ENCODE results near the gene ERICH6B. TPM values are rescaled to one million over a fixed set of nuclear protein-coding genes. Genes with fewer than 3 reads are reported as not detected.

ERICH6B gene
- total and polyA plus RNA-seq, 2 of the 8 experiments (the other 6 are each of a cell fraction or from before 2014, with no cell fraction given) = not detected

DNA sequence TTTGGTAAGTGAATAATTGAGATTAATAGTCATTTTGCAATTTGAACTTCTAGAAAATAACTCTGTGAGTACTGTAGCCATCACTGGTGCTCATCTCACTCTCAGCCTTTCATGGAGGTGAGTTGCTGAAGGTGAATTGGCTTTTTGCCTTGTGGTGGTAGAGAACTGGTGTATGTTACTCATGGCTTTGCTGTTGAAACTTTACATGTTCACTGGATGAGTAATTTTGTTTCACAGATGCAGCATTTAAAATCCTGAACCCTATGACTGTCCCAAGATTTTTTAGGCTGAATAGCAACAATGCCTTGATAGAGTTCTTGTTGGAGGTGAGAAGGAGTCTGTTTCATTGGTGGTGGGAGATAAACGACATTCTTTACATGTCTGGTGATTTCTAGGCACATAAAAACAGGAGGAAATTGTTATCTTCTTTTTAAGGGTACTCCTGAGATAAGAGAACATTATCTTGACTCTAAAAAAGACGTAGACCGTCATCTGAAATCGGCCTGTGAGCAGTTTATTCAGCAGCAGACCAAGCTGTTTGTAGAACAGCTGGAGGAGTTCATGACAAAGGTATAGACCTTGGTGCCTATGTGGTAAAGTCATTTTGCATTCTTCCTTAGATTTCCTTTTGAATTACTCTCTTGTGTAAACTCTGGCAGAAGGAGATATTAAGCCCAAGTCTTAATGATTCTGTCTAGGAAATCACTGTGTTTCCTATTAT is 96.9 kb downstream of the ERICH6B start:
- Histone ChIP-seq H3K79me2 (ENCODE audit: control insufficient read depth in 1 of 2, insufficient read depth in 2 of 2, low read length in 2 of 2) (no peaks in the 10 kb centered on the region), H3K9me3 (ENCODE audit: insufficient read depth in 2 of 2, low read depth in 1 of 2, low read length in 1 of 2) (no peaks in the 10 kb centered on the region), H3K9ac (replicated peaks in 1 of 4; ENCODE audit: extremely low read depth in 1 of 4, low read depth in 3 of 4, low read length in 3 of 4) (no peak overlapping the region), H3K23ac (ENCODE audit: insufficient read length) (no peak overlapping the region), H3K79me1 (ENCODE audit: low read depth, low read length) (no peaks in the 10 kb centered on the region), H3K4me2 (ENCODE audit: insufficient read depth in 1 of 2, low read depth in 2 of 2, low read length in 2 of 2) (no peak overlapping the region), H2BK5ac (ENCODE audit: low read depth, low read length) (no peak overlapping the region), H3K36me3 (ENCODE audit: control insufficient read depth in 2 of 4, insufficient read depth in 4 of 4, low read length in 3 of 4) (peaks cover 8 to 51% (median 29%) of the 10 kb centered on the region in 4 experiments; a peak in 7 of 8 replicates), H3K14ac (ENCODE audit: insufficient read length) (no peak overlapping the region), H4K8ac (ENCODE audit: extremely low read depth, insufficient read depth, low read length) (no peak overlapping the region), H3K4me3 (ENCODE audit: extremely low read depth in 1 of 4, insufficient read depth in 2 of 4, low read depth in 3 of 4, low read length in 4 of 4) (no peak overlapping the region), H3K56ac (replicated peaks; ENCODE audit: insufficient read length, low read depth, low read length) (no peak overlapping the region), H3K23me2 (ENCODE audit: low read depth, low read length) (no peaks in the 10 kb centered on the region), H2BK15ac (ENCODE audit: low read length) (no peak overlapping the region), H4K5ac (ENCODE audit: insufficient read length, low read depth, low read length) (no peak overlapping the region), H2BK120ac (replicated peaks; ENCODE audit: low read depth, low read length) (no peak overlapping the region), H4K91ac (replicated peaks; ENCODE audit: insufficient read length, low read length) (no peak overlapping the region), H2AFZ (ENCODE audit: low read length) (no peak overlapping the region), H3K4me1 (replicated peaks in 1 of 4; ENCODE audit: control insufficient read depth in 3 of 4, insufficient read depth in 4 of 4, low read length in 3 of 4) (no peaks in the 10 kb centered on the region), H2AK5ac (ENCODE audit: low read depth, low read length) (no peak overlapping the region), H2BK20ac (ENCODE audit: low read length) (no peak overlapping the region), H4K20me1 (replicated peaks in 1 of 2; ENCODE audit: control insufficient read depth in 1 of 2, insufficient read depth in 2 of 2, low read length in 2 of 2) (no peaks in the 10 kb centered on the region), H3K4ac (replicated peaks; ENCODE audit: insufficient read length, low read depth, low read length) (no peak overlapping the region), H3K18ac (ENCODE audit: extremely low read depth, low read length) (no peak overlapping the region), H2BK12ac (ENCODE audit: low read depth, low read length) (no peak overlapping the region), H3K27me3 (replicated peaks in 1 of 4; ENCODE audit: control insufficient read depth in 3 of 4, extremely low read depth in 1 of 4, insufficient read depth in 3 of 4, low read length in 3 of 4) (no peaks in the 10 kb centered on the region), H3K27ac (ENCODE audit: low read depth, low read length) (no peak overlapping the region)
- ChIA-PET CTCF (ENCODE audit: partially characterized antibody) (interaction anchor here (1.0 kb wide), 1 partner anchor 89 kb away, joined by 3 read pairs; no protein-coding TSS in a partner anchor), POLR2A (ENCODE audit: partially characterized antibody) (no interaction called here)
- WGBS, 2 experiments (ENCODE audit: extremely low coverage in 1 of 2, insufficient coverage in 1 of 2, insufficient read length in 1 of 2, insufficient replicate concordance in 2 of 2, low coverage in 1 of 2, low lambda C conversion rate in 2 of 2, missing lambda C conversion rate in 1 of 2) = 93% methylated on average over 4 of the region's 4 CpGs; no CpG with 5 or more reads in 1 of the 2 experiments
- no peak for FAIRE-seq
- no peak for DNase-seq (ENCODE audit: low read depth in 1 of 2, low spot score in 2 of 2)
- TF ChIP-seq FOSL1 (IDR thresholded peaks at IDR 0.05; ENCODE audit: insufficient read depth, low read depth, low read length) (no peak), SIRT6 (IDR thresholded peaks at IDR 0.05; ENCODE audit: low read length) (no peak), TBP (IDR thresholded peaks at IDR 0.05; ENCODE audit: low read depth, low read length) (no peak), GTF2F1 (IDR thresholded peaks at IDR 0.05; ENCODE audit: borderline replicate concordance, low read depth, low read length) (no peak), ZNF274 (IDR thresholded peaks at IDR 0.05; ENCODE audit: borderline replicate concordance, extremely low read depth, low read length) (no peak), KDM4A (IDR thresholded peaks at IDR 0.05; ENCODE audit: low read depth, low read length, severe bottlenecking) (no peak), CBX8 (IDR thresholded peaks at IDR 0.05; ENCODE audit: borderline replicate concordance, low read depth, low read length) (no peak), HDAC6 (IDR thresholded peaks at IDR 0.05; ENCODE audit: low read depth, low read length) (no peak), ASH2L (IDR thresholded peaks at IDR 0.05; ENCODE audit: low read length) (no peak), CHD1 (IDR thresholded peaks at IDR 0.05; ENCODE audit: low read depth, low read length) (no peak), EP300 (IDR thresholded peaks at IDR 0.05; ENCODE audit: borderline replicate concordance in 1 of 2, low read depth in 2 of 2, low read length in 2 of 2) (no peak)
- TF ChIP-seq, protein P1, sequence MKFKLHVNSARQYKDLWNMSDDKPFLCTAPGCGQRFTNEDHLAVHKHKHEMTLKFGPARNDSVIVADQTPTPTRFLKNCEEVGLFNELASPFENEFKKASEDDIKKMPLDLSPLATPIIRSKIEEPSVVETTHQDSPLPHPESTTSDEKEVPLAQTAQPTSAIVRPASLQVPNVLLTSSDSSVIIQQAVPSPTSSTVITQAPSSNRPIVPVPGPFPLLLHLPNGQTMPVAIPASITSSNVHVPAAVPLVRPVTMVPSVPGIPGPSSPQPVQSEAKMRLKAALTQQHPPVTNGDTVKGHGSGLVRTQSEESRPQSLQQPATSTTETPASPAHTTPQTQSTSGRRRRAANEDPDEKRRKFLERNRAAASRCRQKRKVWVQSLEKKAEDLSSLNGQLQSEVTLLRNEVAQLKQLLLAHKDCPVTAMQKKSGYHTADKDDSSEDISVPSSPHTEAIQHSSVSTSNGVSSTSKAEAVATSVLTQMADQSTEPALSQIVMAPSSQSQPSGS (IDR thresholded peaks at IDR 0.05; ENCODE audit: low read length) = no peak
